Measurements from ENCODE around the gene TIAM1.
A peak's percentile ranks its signal among the peaks of the same experiment; 100 is the strongest.

TIAM1 gene, protein sequence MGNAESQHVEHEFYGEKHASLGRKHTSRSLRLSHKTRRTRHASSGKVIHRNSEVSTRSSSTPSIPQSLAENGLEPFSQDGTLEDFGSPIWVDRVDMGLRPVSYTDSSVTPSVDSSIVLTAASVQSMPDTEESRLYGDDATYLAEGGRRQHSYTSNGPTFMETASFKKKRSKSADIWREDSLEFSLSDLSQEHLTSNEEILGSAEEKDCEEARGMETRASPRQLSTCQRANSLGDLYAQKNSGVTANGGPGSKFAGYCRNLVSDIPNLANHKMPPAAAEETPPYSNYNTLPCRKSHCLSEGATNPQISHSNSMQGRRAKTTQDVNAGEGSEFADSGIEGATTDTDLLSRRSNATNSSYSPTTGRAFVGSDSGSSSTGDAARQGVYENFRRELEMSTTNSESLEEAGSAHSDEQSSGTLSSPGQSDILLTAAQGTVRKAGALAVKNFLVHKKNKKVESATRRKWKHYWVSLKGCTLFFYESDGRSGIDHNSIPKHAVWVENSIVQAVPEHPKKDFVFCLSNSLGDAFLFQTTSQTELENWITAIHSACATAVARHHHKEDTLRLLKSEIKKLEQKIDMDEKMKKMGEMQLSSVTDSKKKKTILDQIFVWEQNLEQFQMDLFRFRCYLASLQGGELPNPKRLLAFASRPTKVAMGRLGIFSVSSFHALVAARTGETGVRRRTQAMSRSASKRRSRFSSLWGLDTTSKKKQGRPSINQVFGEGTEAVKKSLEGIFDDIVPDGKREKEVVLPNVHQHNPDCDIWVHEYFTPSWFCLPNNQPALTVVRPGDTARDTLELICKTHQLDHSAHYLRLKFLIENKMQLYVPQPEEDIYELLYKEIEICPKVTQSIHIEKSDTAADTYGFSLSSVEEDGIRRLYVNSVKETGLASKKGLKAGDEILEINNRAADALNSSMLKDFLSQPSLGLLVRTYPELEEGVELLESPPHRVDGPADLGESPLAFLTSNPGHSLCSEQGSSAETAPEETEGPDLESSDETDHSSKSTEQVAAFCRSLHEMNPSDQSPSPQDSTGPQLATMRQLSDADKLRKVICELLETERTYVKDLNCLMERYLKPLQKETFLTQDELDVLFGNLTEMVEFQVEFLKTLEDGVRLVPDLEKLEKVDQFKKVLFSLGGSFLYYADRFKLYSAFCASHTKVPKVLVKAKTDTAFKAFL (N-terminal part only)

DNA sequence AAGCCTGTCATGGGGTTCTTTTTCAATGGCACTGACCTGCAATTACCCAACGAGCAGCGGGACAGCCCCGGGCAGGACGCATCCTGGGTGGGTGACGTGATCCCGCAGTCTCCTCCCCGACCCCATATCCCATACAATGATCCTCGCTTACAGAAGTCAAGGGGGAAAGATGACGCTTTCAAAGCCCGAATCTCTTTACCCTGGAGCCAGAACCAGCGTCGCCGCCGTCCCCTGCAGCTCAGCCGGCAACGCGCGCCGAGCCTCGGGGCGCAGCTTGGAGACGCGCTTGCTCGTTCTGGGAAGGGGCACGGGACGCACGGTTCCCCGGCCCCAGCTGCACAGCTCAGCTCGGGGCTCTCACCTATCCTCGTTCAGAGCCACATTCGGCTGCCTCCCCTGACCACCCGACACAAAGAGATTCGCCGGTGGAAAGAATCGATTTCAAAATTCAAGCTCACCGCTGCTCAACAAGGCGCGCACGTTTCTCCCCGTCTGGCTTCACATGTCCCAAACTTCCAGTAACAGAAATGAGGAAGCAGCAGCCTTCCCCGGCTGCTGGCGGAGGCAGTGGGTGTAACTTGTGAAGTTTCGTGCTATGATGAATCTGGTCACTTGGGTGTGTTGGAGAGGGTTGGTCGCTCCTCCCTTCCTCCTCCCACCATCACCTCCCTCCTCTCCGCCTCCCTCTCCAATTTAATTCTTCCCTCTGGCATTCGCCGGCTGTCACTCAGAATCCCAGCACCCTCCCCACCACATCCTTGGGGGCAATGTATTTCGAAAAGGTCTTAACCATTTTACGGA, at the start of gene TIAM1:
Gene TIAM1 (minus strand): TSS at position 582 of the 801 bp plus-strand sequence. CDS start 77,289 bp downstream, outside the sequence.
- DNase-seq = peak; percentile 49

- no peak for DNase-seq
These were observed 43.6 kb upstream of the TIAM1 start for GRCh38 chr21:31387560-31388186.

DNA sequence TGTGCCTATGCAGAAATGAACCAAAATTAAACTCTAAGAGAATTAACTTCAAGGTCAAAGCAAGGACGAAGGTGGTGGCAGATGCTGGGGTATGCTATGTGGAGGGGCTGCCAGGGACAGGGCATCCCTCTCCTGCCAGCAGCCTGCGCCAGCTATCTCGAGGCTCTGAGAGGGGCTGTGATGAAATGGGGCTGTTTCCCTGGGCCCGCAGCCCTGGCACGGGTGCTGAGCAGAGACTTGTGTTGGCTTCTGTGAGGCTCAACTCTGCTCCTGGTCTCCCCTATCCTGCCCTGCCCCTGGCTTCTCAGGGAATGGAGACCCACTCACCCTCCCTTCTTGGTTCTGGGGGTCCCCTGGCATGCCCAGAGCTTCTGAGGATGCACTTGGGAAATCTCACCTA, 41.9 kb upstream of the TIAM1 start:
- no peak for DNase-seq

- DNase-seq = peak; percentile 20
These were observed 39.7 kb upstream of the TIAM1 start for GRCh38 chr21:31383770-31384169.

GRCh38 chr21:31382060-31382459, 38.0 kb upstream of the TIAM1 start:
- no peak for DNase-seq

DNA sequence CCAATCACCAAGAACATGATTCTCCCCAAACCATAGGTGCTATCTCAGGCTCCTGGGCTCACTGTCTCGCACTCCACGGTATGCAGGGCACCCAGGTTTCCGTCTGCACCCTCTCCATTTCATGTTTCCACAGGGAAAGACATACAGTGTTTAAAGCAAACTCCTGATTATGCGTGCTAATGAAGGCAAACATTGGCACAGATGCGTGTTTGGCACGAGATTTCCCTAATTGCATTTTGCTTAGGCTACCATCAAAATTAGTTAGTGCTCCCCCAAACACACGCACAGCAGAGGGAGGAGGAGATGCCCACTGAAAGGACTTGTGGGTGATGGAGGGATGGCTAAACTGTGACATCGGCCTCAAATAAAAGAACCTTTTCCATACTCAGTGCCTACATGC, 32.2 kb upstream of the TIAM1 start:
- no peak for DNase-seq

GRCh38 chr21:31374395-31374794, 30.3 kb upstream of the TIAM1 start:
- peak; percentile 84 for DNase-seq

DNA sequence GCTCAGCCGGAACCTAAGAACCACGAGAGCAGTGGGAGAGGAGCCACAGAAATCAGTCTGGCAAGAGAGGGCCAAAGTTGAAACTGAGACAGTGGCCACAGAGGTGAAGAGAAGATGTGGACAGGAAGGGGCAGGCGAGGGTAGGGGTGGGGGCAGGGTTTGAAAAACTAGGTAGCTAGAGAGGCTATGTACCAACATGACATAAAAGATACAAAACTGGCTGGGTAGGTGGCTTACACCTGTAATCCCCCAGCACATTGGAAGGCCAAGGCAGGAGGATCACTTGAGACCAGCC, 28.4 kb upstream of the TIAM1 start:
- DNase-seq = no peak

- DNase-seq = no peak
These were observed 27.8 kb upstream of the TIAM1 start for GRCh38 chr21:31371715-31372470.

DNA sequence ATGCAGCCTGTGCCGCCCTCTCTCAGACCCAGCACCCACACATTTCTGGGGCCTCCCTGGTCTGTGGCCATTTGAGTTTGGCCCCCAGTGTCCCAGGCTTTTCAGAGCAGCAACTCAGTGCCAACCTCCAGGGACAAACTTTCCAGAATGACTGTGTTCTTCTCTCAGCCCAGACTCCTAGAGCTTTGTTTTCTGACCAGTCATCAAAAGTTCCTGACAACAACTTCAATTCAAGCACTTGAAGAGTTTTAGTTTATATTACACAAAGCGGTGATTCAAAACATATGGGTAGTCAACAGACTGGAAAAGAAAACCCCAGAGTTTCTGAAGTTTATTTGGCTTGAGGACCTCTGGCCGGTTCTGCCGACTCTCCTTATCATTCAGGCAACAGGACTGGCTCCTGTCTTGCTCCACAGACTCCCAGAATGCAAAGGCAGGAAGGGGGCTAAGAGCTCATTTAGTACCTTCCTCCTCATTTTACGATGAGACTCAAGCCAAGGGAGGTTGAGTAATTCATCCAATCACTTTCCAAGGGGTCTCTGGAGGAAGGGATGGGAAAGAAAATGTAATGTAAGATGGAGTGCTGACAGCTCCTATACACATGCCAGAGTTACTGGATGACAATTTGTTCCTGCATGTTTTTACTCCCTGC, 27.0 kb upstream of the TIAM1 start:
- no peak for DNase-seq

GRCh38 chr21:31370281-31370892, 26.3 kb upstream of the TIAM1 start:
- no peak for DNase-seq

DNA sequence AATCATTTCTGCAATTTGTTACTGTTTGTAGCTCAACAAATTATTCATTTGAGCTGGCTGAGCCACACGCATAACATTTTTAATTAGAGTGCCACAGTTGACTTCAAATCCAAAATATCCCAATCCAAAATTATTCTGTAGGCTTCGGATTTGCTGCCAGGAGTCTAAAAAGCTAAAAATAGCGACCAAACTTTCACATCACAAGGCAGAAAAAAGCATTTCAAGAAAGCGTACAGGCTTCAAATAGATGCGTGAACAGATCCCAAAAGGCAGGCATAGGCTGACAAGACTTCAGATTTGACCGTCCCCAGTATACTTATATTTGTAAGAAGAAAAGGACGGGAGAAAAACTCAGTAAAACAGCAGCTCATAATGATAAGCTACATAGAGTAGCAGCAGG, 24.3 kb upstream of the TIAM1 start:
- DNase-seq = no peak

- no peak for DNase-seq
These were observed 23.7 kb upstream of the TIAM1 start for GRCh38 chr21:31367801-31368200.

GRCh38 chr21:31366825-31367224, 22.8 kb upstream of the TIAM1 start:
- DNase-seq = no peak

GRCh38 chr21:31364253-31364945, 20.3 kb upstream of the TIAM1 start:
- no peak for DNase-seq

GRCh38 chr21:31363720-31364119, 19.7 kb upstream of the TIAM1 start:
- DNase-seq = peak; percentile 4

DNA sequence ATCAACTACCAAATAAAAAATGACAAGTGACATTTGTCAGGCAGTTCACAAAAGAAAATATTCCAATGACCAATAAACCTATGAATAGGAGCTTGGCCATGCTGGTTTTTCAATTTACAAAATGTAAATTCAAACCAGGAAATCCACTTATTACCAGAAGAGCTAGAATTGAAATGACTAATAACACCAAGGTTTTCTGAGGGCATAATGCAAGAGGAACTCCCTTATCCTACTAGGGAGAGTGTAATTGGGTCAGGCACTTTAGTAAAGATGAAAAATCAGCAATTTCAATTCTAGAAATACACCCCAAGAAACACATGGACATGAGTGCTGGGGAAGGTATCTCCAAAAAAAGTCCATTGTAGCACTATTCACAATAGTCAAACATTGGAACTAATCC, 16.7 kb upstream of the TIAM1 start:
- no peak for DNase-seq

DNA sequence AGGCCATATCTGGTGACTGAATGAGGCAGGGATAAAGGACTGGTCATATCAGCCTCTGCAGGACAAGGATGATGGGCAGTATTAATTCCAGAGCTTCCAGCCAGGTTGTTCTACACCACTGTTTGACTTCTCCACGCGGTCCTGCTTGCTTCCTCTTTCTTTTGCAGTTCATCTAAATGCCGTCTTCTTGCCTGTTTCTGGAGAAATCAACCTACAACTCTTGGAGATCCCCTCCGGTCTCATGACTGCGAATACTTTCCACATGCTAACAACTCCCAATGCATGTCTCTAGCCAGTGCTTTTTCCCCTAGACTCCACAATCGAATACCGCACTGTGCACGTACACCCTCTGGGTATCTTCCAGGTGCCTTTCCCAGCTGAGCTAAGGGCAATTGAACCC, 14.1 kb upstream of the TIAM1 start:
- no peak for DNase-seq

DNA sequence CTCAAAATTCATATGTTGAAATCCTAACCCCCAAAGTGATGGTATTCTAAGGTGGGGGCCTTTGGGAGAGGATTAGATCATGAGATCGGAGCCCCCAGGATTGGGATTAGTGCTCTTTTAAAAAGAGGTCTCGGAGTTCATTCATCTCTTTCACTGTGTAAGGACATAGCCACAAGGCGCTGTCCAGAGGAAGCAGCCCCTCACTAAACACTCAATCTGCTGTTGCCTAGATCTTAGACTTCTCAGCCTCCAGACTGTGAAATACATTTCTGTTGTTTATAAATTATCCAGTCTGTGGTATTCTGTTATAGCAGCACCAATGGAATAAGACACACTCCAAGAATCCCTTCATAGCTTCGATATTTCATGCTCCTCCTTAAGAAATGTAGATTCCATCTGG, 12.4 kb upstream of the TIAM1 start:
- DNase-seq = no peak

Data from NCI-H2171 treated with DMSO at 0.1 percent for 48 hours (cell line).